Fibroblast of villous mesenchyme (primary cell): Measurements from ENCODE around the gene CCDC192. TPM values are rescaled to one million over a fixed set of nuclear protein-coding genes. Genes with fewer than 3 reads are reported as not detected.

Source experiments
- DNase-seq: peaks from one replicate; pipeline ENCODE4 v3.0.0-alpha.2; 2010; ENCODE audit warnings: low read depth
- H3K4me3 ChIP-seq: 2 replicates; pipeline ENCODE4 v1.5.1; 2011; ENCODE audit warnings: low read depth, mild to moderate bottlenecking, low read length
- total RNA-seq: library from RNA; depleted of rRNA; stranded (reverse); fragments of >200 nt; gene quantifications from 2 replicates; pipeline ENCODE4 v1.2.3, GENCODE V29; 2012
- TF ChIP-seq, protein P1 (sequence below): IDR thresholded peaks from 2 replicates; pipeline ENCODE4 v1.5.1; 2012; ENCODE audit warnings: low read depth, mild to moderate bottlenecking, low read length; ENCODE audit not compliant: insufficient read depth

Gene CCDC192
- total RNA-seq, 1 donor, result not detected

DNA sequence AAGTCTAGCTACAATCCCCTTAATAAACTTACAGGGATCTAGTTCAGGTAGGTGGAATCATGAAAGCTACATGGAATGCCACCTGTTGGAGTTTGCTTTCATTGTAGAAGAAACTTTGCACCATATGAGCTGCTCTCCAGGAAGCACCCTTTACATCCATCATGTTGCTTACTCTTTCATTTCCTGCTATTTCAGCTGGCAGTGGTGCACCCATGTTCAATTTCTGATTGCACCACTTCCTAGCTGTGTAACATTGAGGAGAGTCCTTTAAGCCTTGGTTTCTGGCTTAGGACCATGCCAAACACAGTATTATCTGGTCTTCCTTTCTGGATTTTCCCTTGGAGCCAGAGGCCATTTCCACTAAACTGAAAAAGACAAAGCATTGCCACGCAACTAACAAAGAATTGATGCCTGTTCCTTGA lies 257.1 kb downstream of the CCDC192 start:
- H3K4me3 ChIP-seq, result no peak overlapping the region
- no peak for DNase-seq
- TF ChIP-seq, protein P1, sequence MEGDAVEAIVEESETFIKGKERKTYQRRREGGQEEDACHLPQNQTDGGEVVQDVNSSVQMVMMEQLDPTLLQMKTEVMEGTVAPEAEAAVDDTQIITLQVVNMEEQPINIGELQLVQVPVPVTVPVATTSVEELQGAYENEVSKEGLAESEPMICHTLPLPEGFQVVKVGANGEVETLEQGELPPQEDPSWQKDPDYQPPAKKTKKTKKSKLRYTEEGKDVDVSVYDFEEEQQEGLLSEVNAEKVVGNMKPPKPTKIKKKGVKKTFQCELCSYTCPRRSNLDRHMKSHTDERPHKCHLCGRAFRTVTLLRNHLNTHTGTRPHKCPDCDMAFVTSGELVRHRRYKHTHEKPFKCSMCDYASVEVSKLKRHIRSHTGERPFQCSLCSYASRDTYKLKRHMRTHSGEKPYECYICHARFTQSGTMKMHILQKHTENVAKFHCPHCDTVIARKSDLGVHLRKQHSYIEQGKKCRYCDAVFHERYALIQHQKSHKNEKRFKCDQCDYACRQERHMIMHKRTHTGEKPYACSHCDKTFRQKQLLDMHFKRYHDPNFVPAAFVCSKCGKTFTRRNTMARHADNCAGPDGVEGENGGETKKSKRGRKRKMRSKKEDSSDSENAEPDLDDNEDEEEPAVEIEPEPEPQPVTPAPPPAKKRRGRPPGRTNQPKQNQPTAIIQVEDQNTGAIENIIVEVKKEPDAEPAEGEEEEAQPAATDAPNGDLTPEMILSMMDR, result no peak

DNA sequence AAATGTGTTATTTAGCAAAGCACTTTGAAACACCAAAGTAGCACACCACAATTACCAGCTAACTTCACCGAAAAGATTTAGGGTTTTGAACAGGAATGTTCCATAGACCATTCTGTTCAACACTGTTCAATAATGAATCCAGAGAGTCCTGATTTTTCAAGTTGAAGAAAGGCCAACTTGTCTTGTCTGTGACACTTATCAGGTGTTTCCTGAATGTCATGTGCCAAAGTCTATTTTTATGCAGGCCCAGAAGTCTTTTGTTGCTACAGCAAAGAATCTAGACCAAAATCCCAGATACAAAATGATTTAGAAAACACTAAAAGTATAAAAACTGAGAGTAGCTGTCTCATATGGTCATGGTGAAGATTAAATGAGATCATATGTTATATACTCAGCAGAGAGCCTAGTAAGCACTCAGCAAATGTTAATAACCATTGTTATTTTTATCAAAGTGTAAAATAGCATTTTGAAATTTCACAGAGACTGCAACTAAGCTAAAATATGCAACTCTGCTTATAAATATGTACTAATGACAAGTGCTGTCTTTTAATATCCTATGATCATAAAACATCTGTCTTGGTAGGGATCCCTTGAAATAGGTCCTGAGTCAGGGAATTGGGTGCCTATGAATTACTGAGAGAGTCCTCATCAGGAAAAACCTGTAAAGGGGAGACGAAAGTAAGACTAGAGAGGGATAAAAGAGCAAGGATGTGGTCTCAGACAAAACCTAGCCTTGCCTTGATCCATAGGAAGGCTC lies 258.0 kb downstream of the CCDC192 start:
- no peak for DNase-seq
- TF ChIP-seq, protein P1, result no peak
- no peak overlapping the region for H3K4me3 ChIP-seq

DNA sequence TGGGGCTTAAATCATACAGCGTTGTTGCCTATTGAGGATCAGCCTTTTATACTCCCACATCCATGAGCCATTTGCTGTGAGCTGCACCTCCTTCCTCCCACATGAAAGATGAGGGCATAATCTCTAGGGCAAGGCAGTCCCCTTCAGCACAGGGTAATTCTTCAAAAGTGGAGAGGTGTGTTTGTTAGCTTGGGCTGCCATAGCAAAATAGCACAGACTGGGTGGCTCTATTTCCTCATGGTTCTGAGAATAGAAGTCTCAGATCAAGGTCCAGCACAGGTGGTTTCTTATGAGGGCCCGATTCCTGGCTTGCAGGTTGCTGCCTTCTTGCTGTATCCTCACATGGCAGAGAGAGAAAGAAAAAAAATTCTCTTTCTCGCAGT lies 258.6 kb downstream of the CCDC192 start:
- H3K4me3 ChIP-seq, result no peak overlapping the region
- no peak for DNase-seq
- TF ChIP-seq, protein P1, result no peak

DNA sequence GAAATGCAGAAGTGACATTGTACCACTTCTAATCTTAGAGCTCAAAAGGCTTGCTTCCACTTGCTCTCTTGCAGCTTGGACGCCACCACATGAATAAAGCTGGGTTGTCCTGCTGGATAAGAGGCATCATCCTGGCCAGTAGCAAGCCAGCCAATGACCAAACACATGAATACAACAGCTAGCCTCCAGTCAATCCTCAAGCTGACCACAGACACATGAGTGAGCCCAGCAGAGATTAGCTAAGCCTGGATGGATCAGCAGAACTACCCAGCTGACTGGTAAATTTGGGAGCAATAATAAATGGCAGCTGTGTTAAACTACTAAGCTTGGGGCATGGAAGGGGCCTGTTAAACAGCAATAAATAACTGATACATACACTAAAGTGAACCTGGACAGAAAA lies 259.3 kb downstream of the CCDC192 start:
- TF ChIP-seq, protein P1, result no peak
- no peak overlapping the region for H3K4me3 ChIP-seq
- DNase-seq, result no peak

DNA sequence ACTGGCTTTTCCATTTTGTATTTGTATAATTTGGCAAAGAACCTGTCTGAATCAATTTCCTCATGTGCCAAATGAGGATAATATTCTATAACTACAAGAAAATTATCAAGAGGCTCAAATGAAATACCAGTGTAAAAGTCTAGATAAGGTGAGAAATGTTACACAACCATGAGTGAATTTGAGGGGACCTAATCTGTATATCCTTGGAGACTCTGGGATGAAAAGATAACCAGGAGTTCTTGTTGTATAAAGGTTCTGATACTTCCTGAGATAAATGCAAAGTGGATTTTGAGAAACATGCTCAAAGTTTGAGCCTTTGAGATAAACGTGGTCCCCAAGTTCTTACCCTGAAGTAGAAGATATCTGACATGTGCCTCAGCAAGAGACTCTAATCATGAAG lies 260.0 kb downstream of the CCDC192 start:
- H3K4me3 ChIP-seq, result no peak overlapping the region
- no peak for DNase-seq
- TF ChIP-seq, protein P1, result no peak

DNA sequence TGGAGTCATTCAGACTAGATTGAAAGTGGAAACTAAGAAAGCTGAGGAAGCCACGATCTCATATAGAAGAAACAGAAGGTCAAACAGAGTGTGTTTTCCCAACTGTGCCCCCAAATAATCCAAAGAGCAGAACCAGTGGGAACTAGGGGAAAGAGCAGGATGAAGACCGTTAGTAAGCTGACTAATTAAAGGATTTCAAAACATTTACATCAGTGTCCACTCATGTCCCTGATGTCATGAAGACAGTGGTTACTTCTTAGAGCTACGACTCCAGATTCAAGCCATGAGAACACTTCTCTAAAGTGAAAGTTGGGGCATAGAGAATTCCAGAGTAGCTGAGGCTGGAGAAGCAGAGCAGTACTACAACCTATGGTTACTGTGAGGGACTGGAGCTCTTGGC lies 260.7 kb downstream of the CCDC192 start:
- TF ChIP-seq, protein P1, result no peak
- H3K4me3 ChIP-seq, result no peak overlapping the region
- DNase-seq, result peak; percentile 13
